Astrocyte (in vitro differentiated cells and primary cell): ENCODE results near the gene APPL1. TPM values are rescaled to one million over a fixed set of nuclear protein-coding genes. Genes with fewer than 3 reads are reported as not detected.

Source experiments
- DNase-seq: peaks from one replicate; pipeline ENCODE4 v3.0.0-alpha.2; 2010; ENCODE audit warnings: low read depth
- FAIRE-seq: peaks from 2 replicates; lab custom pipeline; 2011; peaks lifted over from hg19 to GRCh38; lab: Jason Lieb, UNC
- H2AFZ ChIP-seq: 2 replicates; pipeline ENCODE4 v1.6.0; 2012; ENCODE audit warnings: low read depth, low read length, inconsistent platforms
- H3K27ac ChIP-seq: 2 replicates; pipeline ENCODE4 v1.5.1; 2011; ENCODE audit warnings: low read depth, low read length, inconsistent platforms
- H3K27me3 ChIP-seq: 2 replicates; pipeline ENCODE4 v1.6.0; 2011; ENCODE audit warnings: low read length, inconsistent platforms; ENCODE audit not compliant: insufficient read depth
- H3K36me3 ChIP-seq: 2 replicates; pipeline ENCODE4 v1.5.1; 2011; ENCODE audit warnings: low read length, inconsistent platforms; ENCODE audit not compliant: insufficient read depth
- H3K4me1 ChIP-seq: 2 replicates; pipeline ENCODE4 v1.5.1; 2011; ENCODE audit warnings: low read length, inconsistent platforms; ENCODE audit not compliant: insufficient read depth
- H3K4me2 ChIP-seq: 2 replicates; pipeline ENCODE4 v1.6.0; 2012; ENCODE audit warnings: low read length, inconsistent platforms
- H3K4me3 ChIP-seq: 2 replicates; pipeline ENCODE4 v1.5.1; 2011; ENCODE audit warnings: low read depth, mild to moderate bottlenecking, low read length, inconsistent platforms; ENCODE audit not compliant: insufficient read depth
- H3K79me2 ChIP-seq: 2 replicates; pipeline ENCODE4 v1.6.0; 2012; ENCODE audit warnings: mild to moderate bottlenecking, low read length, inconsistent platforms; ENCODE audit not compliant: insufficient read depth
- H3K9ac ChIP-seq: 2 replicates; pipeline ENCODE4 v1.6.0; 2012; ENCODE audit warnings: mild to moderate bottlenecking, low read length, inconsistent platforms
- H3K9me3 ChIP-seq: 2 replicates; pipeline ENCODE4 v1.5.1; 2012; ENCODE audit warnings: low read depth, mild to moderate bottlenecking, low read length, inconsistent platforms; ENCODE audit not compliant: insufficient read depth
- H4K20me1 ChIP-seq: 2 replicates; pipeline ENCODE4 v1.6.0; 2012; ENCODE audit warnings: low read length, inconsistent platforms; ENCODE audit not compliant: insufficient read depth
- H3K27ac Mint-ChIP-seq: one replicate; pipeline ENCODE4 v1.8.0; 2021; ENCODE audit warnings: mild to moderate bottlenecking, mixed read lengths; ENCODE audit not compliant: unreplicated experiment
- H3K27me3 Mint-ChIP-seq: one replicate; pipeline ENCODE4 v1.8.0; 2021; ENCODE audit warnings: low read depth, mixed read lengths; ENCODE audit not compliant: unreplicated experiment
- H3K36me3 Mint-ChIP-seq: one replicate; pipeline ENCODE4 v1.8.0; 2021; ENCODE audit warnings: low read depth, mixed read lengths; ENCODE audit not compliant: unreplicated experiment
- H3K4me1 Mint-ChIP-seq: one replicate; pipeline ENCODE4 v1.8.0; 2021; ENCODE audit warnings: low read depth, mixed read lengths; ENCODE audit not compliant: unreplicated experiment
- H3K4me3 Mint-ChIP-seq: one replicate; pipeline ENCODE4 v1.8.0; 2021; ENCODE audit warnings: mild to moderate bottlenecking, moderate library complexity, mixed read lengths; ENCODE audit not compliant: unreplicated experiment
- H3K9me3 Mint-ChIP-seq: one replicate; pipeline ENCODE4 v1.8.0; 2021; ENCODE audit warnings: mild to moderate bottlenecking, mixed read lengths; ENCODE audit not compliant: unreplicated experiment
- EZH2 ChIP-seq: IDR thresholded peaks from 2 replicates; pipeline ENCODE4 v1.6.1; 2012; ENCODE audit warnings: mild to moderate bottlenecking, low read length, inconsistent platforms; ENCODE audit not compliant: insufficient read depth
- total RNA-seq: library from RNA; stranded (reverse); gene quantifications from 2 replicates; pipeline ENCODE4 v1.2.1, GENCODE V29; 2021
- TF ChIP-seq, protein P1 (sequence below): IDR thresholded peaks from 2 replicates; pipeline ENCODE4 v1.5.1; 2011; ENCODE audit warnings: low read depth, mild to moderate bottlenecking, inconsistent platforms, low read length, moderate library complexity; ENCODE audit not compliant: insufficient read depth

The APPL1 gene
- total RNA-seq, 1 donor from 2014 or later: 27.7 TPM

DNA sequence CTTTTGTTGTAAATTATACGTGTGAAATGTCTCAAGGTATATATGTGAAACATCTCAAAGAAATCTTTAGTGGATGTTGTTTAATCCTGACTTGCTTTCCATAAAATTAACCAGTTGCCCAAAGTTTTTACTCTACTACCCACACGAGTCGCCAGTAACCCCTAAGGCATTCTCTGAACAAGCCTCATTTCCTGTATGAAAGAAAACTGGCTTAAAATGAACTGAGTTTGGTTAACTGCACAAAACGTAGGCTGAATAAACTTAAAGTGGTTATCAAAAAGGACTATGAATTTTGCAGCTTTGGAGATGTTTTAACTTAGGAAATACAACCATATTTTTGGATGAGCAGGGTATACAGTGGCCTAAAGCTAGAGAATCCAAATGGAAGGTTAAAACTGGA, 2.7 kb upstream of the APPL1 start:
- no peak for FAIRE-seq

DNA sequence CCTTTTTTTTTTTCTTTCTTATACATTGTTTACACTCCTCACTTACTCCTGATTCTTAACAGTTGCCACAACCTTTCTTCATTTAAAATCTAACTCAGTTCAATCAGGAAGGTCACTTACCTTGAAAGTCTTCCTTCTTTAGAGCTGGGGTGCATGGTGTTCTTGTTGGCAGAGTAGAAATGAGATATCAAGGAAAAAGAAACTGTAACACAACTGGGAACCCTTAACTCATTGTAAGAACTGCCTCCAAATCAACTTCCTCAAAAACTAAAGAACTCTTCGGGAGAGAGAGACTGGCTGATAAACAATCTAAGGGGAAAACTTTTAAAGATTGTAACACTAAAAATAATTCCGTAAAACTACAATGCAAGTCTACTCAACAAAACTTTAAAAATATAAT, 1.4 kb upstream of the APPL1 start:
- DNase-seq (no peak), FAIRE-seq (no peak)
- Mint-ChIP-seq H3K9me3 (no peaks in the 10 kb centered on the region), H3K4me1 (peaks cover 9% of the 10 kb centered on the region), H3K4me3 (no peak overlapping the region), H3K36me3 (peaks cover 1% of the 10 kb centered on the region), H3K27me3 (no peaks in the 10 kb centered on the region), H3K27ac (no peak overlapping the region)
- no peak overlapping the region for H3K4me3 ChIP-seq
- no peak overlapping the region for H3K4me2 ChIP-seq
- no peak overlapping the region for H3K27ac ChIP-seq
- TF ChIP-seq, protein P1, sequence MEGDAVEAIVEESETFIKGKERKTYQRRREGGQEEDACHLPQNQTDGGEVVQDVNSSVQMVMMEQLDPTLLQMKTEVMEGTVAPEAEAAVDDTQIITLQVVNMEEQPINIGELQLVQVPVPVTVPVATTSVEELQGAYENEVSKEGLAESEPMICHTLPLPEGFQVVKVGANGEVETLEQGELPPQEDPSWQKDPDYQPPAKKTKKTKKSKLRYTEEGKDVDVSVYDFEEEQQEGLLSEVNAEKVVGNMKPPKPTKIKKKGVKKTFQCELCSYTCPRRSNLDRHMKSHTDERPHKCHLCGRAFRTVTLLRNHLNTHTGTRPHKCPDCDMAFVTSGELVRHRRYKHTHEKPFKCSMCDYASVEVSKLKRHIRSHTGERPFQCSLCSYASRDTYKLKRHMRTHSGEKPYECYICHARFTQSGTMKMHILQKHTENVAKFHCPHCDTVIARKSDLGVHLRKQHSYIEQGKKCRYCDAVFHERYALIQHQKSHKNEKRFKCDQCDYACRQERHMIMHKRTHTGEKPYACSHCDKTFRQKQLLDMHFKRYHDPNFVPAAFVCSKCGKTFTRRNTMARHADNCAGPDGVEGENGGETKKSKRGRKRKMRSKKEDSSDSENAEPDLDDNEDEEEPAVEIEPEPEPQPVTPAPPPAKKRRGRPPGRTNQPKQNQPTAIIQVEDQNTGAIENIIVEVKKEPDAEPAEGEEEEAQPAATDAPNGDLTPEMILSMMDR: no peak
- TF ChIP-seq EZH2: no peak
- peaks cover 31% of the 10 kb centered on the region for H3K79me2 ChIP-seq
- peaks cover 25% of the 10 kb centered on the region for H4K20me1 ChIP-seq
- H3K36me3 ChIP-seq: no peaks in the 10 kb centered on the region
- H2AFZ ChIP-seq: no peak overlapping the region
- peaks cover 18% of the 10 kb centered on the region for H3K4me1 ChIP-seq
- no peaks in the 10 kb centered on the region for H3K9me3 ChIP-seq
- H3K9ac ChIP-seq: no peak overlapping the region
- no peaks in the 10 kb centered on the region for H3K27me3 ChIP-seq

More for the DNA sequence above, 2.7 kb upstream of the APPL1 start:
- no peak overlapping the region for H3K27ac Mint-ChIP-seq
- H3K36me3 ChIP-seq: no peaks in the 10 kb centered on the region
- H3K9me3 ChIP-seq: no peaks in the 10 kb centered on the region
- H3K27me3 Mint-ChIP-seq: no peaks in the 10 kb centered on the region
- peaks cover 18% of the 10 kb centered on the region for H3K79me2 ChIP-seq
- DNase-seq: peak; percentile 10
- H4K20me1 ChIP-seq: peaks cover 14% of the 10 kb centered on the region
- H3K4me1 Mint-ChIP-seq: peaks cover 9% of the 10 kb centered on the region
- peaks cover 1% of the 10 kb centered on the region for H3K36me3 Mint-ChIP-seq
- H3K4me3 ChIP-seq: no peak overlapping the region
- no peak overlapping the region for H3K4me2 ChIP-seq
- H3K27ac ChIP-seq: no peak overlapping the region
- TF ChIP-seq EZH2: no peak
- TF ChIP-seq, protein P1: no peak
- no peaks in the 10 kb centered on the region for H3K27me3 ChIP-seq
- H3K9ac ChIP-seq: no peak overlapping the region
- H3K9me3 Mint-ChIP-seq: no peaks in the 10 kb centered on the region
- peaks cover 18% of the 10 kb centered on the region for H3K4me1 ChIP-seq
- H2AFZ ChIP-seq: peak overlapping the region; percentile 12
- no peak overlapping the region for H3K4me3 Mint-ChIP-seq

DNA sequence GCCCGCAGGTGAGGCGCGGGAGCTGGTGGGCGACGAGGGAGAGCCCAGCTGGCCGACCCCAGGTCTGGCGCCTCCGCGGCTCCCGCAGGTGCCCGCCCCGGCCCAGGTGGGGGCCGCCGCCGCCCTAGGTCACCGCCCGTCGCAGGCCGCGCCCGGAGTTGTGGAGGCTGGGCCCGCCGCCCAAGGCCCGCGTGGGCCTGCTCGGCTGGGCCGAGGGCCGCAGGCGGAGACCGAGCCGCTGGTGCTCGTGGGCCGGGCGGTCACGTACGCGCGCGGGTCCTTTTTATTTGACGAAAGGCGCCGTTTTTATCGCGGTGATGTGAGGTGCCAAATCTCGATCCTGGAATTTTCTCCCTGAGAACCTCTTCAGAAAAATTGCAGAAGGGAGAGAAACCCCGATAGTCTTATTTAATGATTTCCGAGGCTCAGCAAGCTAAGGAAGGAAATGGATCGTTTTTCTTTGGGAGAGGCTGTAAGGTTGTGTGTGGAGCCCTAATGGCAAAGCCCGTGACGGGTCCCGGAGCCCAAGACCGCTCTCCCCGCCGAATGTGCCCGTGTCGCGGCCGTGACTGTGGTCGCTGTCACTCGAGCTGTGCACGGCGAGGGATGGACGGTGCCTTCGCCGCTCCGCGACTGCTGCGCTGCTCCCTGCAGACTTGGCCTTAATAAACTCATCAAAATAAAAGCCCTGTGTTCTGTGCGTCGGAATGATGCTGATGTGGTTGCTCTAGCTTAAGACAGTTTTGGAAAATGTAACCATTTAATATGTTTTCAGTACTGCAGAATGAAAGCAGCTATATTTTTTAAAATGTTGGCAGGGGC, 612 bp downstream of the APPL1 start:
- H3K4me2 ChIP-seq: peak overlapping the region; percentile 91
- H3K36me3 Mint-ChIP-seq: peaks cover 1% of the 10 kb centered on the region
- H3K36me3 ChIP-seq: no peaks in the 10 kb centered on the region
- H2AFZ ChIP-seq: peak overlapping the region; percentile 87
- H3K27ac ChIP-seq: peak overlapping the region; percentile 88
- no peak for TF ChIP-seq EZH2
- TF ChIP-seq, protein P1: no peak
- H4K20me1 ChIP-seq: peaks cover 38% of the 10 kb centered on the region
- DNase-seq (peak; percentile 46), FAIRE-seq (no peak)
- peaks cover 18% of the 10 kb centered on the region for H3K4me1 ChIP-seq
- no peaks in the 10 kb centered on the region for H3K27me3 Mint-ChIP-seq
- peak overlapping the region; percentile 88 for H3K9ac ChIP-seq
- no peaks in the 10 kb centered on the region for H3K9me3 ChIP-seq
- H3K4me3 Mint-ChIP-seq: peak overlapping the region; percentile 95
- no peaks in the 10 kb centered on the region for H3K27me3 ChIP-seq
- no peaks in the 10 kb centered on the region for H3K9me3 Mint-ChIP-seq
- peak overlapping the region; percentile 82 for H3K4me3 ChIP-seq
- peaks cover 9% of the 10 kb centered on the region for H3K4me1 Mint-ChIP-seq
- H3K27ac Mint-ChIP-seq: peak overlapping the region; percentile 62
- peaks cover 49% of the 10 kb centered on the region for H3K79me2 ChIP-seq
